HG03280 (cell line): ENCODE measurements around the gene TXNIP.
A peak's percentile ranks its signal among the peaks of the same experiment; 100 is the strongest.

Source experiments
- ATAC-seq: cut with Tn5 transposase; IDR thresholded peaks from one replicate; pipeline ENCODE4 v1.9.1; 2021; ENCODE audit warnings: mild to moderate bottlenecking, moderate library complexity; ENCODE audit not compliant: unreplicated experiment

Gene TXNIP

DNA sequence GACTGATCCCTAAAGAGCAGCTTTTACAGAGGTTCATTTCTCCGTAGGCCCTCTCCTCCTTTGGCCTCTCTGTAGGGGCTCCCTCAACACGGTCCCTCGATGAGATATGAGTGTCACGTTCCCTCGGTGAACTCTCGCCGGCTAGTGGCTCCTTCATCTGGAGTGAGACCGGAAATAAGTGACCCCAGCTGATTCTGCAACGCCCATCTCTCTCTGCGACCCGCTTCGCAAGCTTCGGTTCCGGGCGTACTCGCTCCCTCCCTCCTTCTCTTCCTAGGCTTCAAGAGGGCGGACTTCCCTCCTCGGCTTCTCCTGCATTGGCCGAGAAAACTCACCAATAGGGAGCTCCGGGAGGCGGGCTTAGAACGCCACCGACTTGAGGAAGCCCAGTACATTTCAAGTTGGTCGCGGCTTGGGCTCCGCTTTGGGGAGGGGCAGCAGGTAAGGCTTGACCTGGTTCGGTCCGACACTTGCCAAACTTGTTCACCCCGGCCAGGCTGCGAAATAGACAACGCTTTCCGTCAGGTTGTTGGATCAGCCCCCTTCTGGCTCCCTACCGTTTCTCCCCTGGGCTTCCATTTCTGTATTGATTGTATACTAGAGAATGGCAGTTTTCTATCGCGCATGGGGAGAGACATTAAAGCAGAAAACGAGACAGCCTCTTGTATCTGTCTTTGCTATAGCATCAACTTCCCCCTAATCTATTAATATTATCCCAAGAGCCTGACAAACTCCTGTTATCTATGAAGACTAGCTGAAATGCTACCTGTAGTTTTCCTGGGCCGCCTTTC lies 31.9 kb downstream of the TXNIP start, which contains the start of the genes ANKRD34A and POLR3GL:
ANKRD34A (minus strand) TSS at position 248 of the 791 bp plus-strand sequence. CDS start 2,816 bp downstream, outside the sequence.
POLR3GL (plus strand) TSS at position 363 of the 791 bp plus-strand sequence. CDS start 10,176 bp downstream, outside the sequence.
- peak; percentile 87 for ATAC-seq

DNA sequence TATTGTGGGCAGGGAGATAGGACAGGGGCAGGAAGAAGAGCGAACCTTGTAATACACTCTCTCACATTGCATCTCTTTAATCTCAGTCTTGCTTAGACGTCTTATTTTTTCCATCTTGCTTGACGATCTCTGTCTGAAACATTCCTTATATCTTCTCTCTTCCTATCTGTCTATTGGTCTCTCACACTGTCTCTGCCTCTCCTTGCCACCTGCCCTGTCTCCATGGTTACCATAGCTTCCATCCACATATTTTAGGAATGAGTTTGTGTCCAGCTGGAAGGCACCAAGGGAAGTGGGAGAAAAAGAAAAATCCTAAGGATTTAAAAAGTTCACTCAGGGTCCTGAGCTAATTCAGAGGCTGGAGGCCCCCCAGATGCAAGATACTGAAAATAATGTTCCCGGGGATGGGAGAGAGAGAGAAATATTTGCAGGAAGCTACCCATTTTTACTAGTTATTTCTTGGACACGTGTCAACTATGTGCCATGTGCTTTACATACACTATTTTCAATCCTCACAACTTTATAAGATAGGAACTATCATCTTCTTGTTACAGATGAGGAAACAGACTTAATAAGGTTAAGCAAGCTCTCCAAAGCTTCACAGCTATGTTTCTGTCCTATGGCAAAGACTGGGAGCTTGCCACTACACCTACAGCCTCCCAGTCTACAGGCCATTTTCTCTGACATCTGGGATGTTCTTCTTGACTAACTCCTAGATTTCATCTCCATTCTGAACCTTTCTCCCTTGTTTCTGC lies 32.9 kb downstream of the TXNIP start:
- ATAC-seq, result no peak

DNA sequence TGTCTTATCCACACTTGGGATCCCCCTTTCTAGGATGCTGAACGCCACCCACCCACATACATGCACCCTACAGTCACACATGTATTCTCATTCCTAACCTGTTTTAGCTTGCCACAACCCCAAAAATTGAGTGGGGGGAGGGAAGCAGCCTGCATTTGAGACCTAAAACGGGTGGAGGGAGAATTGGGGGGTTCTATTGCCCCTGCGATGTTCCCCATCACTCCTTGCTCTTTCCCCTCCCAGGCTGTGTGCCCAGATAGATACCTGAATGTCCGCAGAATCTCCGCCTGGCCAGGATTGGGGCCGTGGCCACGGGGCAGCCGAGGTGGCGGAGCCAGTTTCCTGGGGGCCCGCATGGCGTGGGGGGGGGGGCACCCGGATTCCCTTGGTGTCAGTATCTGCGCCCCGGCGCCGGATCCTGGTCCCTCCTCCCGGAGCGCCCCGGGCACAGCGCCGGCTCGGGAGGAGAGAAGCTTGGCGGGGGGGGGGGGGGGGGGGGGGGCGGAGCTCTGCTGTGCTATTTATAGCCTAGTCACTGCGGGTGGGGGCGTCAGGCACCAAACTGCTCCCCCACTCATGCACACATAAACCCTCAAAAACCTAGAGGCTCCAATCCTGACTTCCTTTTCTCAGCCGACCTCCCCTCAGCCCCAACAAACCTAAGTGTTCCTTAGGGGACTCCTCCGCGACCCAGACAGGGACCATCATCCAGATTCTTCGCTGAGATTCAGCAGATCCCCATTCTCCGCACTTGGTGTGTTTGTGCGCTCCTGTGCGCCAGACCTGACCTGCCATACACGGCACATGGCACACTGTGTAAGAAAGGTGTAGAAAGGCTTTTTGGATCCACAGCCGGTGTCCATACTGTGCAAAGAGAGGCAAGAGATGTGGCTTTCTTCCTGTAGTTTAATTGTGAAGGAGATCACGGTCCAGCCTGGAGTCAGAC lies 33.9 kb downstream of the TXNIP start:
- no peak for ATAC-seq

DNA sequence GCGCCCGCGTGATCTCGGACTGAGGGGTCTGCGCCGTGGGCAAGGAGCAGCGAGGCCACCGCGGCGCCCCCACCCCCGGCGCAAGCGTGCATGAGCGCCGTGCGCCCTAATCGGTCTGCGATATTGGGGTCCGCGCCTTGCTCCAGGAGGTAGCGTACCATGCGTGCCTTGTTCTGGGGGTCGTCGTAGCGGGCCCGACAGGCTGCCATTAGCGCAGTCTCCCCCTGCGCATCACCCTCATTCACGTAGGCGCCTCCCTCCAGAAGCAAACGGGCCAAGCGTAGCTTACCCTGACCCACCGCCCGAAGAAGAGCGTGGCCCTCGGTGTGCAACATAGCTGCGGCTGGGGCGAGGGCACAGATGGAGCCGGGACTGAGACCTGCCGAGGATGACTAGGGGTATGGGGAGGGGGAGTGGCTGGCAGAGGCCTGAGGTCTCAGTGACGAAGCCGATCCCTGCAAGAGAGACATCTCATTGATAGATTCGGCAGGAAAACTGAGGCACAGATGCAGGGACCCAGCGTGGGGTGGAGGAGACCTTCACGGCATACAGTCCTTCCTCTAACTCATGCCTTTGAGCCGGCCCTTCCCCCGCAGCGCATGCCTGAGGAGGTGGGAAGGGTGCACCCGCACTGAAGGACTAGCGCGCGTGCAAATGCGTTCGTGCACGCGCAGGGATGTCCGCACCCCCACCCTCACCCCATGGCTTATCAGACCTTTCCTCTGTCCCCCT lies 34.8 kb downstream of the TXNIP start:
- ATAC-seq, result no peak

DNA sequence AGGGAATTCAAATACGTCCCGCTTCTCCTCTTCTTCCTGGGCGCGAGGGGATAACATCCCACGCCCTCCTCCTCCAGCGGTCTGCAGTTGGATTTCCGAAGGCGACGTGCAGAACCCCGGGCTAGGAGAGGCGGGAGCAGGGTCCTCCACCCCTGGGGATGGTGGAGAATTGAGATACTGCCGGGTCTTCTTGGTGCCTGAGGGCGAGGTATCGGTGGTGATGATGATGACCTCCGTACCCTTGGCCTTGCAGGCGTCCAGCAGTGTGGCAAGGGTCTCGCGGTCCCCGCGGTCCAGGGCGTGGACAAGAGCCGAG lies 35.3 kb downstream of the TXNIP start:
- no peak for ATAC-seq

DNA sequence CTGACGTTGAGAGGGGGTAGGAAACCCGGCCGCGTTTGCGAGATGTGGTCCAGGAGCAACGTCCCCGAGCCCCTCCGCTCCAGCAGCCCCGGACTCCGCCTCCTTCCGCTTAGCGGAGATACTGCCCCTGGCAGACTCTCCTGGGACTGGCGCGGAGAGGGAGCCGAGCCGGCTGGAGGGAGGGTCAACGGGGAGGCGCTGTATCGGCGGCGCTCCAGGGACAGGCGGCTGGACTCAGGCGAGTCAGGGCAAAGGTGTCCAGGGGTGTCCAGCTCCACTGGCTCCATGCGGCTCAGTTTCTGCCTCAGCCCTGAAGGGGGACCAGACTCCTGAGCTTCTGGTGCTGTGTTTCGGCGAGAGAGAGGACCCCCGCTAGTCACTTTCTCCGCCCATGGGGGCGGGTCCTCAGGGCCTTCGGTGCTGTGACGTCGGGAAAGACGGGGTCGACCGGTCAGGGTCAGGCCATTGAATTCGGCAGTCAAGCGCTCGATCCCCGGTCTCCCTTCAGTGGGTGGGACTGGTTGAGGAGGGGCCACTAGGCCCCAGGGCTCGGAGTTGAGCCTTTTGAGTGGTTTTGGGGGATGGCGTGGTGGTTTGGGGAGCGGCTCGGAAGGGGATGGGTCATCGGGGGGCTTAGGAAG lies 35.8 kb downstream of the TXNIP start:
- ATAC-seq, result no peak

DNA sequence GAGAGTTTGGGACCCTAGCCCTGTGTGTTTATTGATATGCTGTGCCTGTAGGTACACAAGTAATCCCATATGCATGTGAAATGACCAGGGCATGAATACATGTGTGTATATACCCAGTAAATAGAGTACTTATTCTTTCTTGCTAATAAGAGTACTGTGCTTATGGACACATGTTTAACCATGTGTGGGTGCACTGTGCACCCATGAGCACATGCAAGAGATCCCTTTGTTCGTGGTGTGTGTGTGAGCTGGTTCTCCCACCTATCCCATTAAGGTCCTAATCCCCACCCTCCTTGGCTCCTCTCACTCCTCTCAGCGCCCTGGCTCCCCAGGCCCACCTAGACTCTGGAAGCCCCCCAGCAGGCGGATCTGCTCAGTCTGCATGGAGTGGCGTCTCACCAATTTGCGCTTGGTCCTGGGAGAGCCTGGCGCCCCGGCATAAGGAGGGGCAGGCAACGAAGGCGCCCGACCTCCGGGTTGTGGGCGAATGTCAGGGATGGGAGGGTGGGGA lies 36.4 kb downstream of the TXNIP start:
- ATAC-seq, result no peak

DNA sequence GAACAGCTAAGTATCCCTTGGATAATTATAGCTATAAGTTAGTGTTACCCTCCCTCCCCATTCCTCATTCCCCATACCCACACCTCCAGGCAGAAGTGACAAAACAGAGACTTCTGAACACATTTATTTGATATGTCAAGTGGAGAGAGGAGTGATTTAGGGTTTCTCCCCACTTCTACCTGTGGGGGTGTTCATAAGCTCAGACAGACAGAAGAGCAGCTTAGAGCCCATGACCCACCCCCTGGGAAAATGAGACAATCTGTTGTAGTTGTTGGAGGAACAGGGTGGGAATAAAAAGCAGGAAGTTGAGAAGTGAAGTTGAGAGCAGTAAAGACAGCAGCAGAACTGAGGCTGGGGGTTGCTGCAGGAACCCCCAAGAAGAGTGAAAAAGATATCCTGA lies 37.0 kb downstream of the TXNIP start:
- no peak for ATAC-seq

DNA sequence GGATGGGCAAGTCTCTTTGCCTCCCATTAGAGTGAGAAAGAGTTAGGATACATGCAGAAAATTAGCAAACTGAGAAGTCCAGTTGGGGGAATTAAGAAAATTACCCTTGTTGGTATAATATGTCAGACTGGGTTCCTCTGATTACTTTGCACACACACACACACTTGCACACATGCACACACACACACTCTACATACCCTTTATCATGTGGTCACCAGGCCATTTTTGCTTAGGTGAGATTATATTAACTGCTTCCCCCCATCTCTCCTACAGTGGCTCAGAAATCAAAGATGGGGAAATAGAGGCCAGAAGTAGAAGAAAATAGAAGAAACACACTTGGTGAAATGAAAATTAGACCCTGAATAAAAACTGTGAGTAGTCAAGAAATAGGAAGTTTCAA lies 37.6 kb downstream of the TXNIP start:
- ATAC-seq, result no peak

DNA sequence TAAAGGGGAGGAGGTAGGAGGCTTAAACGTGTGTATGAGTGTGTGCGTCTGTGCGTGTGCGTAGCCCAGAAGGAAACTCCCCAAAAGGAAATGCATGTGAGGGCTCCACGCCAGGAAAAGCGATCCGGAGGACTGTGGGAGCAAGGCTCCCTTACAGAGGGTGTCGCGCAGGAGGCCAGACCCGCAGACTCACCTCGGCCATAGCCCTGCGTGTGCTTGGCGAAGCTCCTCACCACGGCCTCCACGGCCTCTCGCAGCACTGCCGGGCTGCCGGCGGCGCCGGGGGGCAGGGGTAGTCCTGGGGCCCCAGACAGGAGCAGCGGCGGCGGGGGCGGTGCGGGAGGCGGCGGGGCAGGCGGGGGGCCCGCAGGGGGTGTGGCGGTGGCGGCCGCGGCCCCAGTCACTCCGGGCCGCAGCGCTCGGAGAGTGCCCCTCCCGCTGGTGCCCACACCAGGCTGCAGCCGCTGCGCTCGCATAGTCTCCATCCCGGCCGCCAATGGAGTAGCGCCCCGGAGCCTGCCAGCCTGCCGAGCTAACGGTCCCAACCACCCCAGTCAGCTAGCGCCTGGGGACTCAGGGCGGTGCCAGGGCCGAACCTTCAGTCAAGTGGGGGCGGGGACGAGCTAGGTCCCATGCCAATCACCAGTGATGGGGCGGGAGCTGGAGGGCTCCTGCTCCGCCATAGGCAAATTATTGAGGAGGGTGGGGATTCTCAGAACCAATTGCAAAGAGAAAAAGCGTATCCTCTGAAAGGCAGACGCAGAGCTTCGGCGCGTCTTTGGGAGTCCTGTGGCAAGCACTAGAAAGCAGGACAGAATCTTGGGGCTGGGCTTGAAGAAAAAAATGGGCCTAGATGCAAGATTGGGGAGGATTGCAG lies 38.7 kb downstream of the TXNIP start, which contains the start of gene LIX1L:
LIX1L (minus strand) TSS at position 575 of the 877 bp plus-strand sequence; CDS start at position 485, 90 bp downstream.
- ATAC-seq, result peak; percentile 91

DNA sequence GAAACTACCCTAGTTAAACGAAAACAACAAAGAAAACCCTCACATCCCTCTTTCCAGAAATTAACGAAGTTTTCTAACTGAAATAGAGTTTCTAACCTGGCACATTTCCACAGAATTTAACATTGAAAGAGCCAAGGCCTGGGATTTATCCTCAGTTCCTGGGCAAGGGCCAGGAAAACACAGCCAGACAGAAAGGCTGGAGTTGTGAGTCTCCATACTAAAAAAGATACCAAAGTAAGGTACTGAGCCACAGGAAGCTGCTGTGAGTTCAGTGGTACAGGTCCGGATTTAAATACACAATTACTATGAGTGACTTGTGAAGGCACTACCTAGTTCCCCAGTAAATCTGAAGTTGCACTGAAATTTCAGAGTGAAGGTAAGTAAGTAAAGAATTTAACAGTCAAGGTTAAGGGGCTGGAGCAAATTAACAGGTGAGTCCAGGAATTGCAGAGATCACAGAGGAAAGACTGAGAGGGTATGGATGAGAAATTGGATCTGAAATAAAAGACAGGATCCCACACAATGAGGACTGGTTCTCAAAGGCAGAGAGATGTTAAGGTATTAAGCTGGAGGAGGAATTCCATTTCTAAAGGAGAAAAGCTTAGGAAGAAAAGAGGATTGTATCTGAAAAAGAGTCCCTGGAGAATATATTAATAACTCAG lies 39.5 kb downstream of the TXNIP start:
- no peak for ATAC-seq

DNA sequence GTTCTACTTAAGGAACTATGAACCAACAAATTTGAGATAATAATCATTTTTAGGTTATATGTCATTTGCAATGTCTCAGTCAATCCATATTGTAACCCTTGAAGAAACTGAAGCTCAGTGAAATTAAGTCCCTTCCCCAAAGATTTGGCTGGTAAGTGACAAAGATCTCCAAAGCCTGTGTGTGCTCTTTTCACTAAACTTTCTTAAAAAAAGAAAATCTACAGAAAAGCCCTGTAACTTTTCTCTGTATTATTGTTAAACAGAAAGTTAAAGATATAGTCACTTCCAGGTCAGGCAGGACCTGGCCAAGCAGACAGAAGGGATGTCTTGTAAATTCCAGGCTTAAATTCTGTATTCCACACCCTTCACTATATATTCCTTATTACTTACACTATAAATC lies 40.0 kb downstream of the TXNIP start:
- no peak for ATAC-seq

DNA sequence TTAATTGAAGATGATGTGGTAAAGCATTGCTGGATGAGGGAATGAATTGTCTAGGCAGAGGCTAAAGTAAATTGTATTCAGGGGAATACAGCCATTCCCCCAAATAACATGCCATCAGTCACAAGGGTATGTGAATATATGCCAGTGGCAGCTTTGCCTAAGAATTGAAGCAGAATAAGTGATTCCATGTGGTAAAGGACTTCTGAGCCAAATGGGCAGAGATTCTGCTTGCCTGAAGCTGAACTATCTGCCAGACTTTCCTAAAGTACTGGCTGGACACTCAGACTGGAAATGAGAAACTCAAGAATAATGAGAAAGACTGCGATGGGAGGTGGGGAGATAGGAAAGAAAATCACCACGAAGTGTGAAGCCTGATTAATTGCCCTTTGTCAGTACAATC lies 40.9 kb downstream of the TXNIP start:
- no peak for ATAC-seq

DNA sequence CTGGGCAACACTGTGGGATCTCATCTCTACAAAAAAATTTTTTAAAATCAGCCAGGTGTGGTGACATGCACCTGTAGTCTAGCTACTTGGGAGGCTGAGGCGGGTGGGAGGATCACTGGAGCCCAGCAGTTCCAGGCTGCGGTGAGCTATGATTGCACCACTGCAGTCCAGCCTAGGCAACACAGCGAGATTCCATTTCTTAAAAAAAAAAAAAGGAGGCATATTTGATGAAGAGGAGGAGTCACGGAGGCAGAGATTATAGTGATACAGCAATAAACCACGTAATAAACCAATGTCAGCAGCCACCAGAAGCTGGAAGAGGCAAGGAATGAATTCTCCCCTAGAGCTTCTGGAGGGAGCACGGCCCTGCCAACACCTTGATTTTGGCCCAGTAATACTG lies 42.5 kb downstream of the TXNIP start:
- no peak for ATAC-seq

DNA sequence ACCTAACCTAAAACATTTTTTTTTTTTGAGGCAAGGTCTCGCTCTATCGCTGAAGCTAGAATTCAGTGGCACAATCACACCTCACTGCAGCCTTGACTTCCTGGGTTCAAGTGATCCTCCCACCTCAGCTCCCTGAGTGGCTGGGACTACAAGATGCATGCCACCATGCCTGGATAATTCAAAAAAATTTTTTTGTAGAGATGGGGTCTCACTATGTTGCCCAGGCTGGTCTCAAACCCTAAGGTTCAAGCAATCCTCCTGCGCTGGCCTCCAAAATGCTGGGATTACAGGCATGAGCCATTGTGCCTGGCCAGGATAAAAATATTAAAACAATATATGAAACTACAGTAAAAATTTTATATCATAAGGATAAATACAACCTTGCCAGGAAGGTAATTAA lies 43.5 kb downstream of the TXNIP start:
- no peak for ATAC-seq

DNA sequence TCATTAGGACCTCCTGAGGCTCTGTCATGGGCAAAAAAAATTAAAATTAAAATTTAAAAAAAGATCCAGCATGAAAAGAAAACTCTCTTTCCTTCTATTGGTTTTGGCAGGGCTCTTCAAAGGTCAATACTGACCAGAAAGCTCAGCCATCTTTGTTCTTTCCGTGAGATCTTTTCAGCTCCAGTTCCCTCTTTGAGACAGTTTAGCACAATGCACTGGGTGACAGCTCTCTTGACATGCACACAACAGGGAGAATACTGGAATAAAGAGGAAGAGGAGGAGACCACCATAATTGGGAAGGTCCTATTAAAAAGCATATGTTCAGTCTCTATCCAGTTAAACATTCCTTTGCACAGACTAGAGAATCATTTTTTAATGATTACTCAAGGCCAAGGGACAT lies 44.9 kb downstream of the TXNIP start:
- ATAC-seq, result no peak

DNA sequence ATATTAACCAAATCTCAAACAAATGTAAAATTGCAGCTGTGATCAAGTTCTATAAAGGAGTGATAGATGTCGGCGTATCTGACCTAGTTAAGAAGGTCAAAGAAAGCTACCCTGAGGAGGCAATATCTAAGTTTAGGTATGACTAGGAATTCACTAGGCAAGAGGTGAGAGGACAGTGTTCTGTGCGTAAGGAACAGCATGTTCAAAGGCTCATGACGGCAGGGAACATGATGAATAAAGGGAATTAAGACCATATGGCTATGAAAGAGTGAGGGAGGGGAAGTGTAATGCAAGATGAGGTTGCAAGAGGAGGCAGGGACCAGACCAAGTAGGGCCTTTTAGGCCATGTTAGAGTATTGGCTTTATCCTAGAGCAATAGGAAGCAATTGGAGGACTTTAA lies 47.2 kb downstream of the TXNIP start:
- ATAC-seq, result no peak

DNA sequence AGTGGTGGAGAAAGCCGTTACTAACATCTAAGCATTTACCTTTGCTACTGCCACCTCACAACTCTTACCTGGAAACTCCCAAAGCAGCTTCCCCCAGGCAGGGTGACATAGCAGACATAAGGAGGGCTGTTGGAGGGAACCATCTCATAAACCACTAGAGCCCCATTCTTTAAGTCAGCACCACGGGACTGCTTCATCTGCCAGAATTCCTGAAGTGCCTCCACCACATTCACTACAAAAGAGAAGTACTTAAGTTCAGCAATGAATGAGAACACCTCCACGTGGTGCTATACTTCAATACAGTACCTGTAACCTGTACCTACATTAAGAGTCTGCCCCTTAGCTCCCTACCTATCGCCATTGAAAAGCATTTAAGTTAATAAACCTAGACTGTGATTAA lies 48.8 kb downstream of the TXNIP start:
- ATAC-seq, result no peak
